GM13976 (cell line): Measurements from ENCODE around the gene RALB.
A peak's percentile ranks its signal among the peaks of the same experiment; 100 is the strongest.

Experiments used
- DNase-seq: peaks from one replicate; pipeline ENCODE4 v3.0.0; 2012; ENCODE audit warnings: low spot score
- CTCF ChIP-seq: IDR thresholded peaks from 2 replicates; pipeline ENCODE4 v1.5.1; 2012; ENCODE audit warnings: borderline replicate concordance, mild to moderate bottlenecking; ENCODE audit not compliant: insufficient read depth; ENCODE audit errors: extremely low read depth, missing control alignments, control extremely low read depth
- in situ Hi-C: fragments of 300-500 bp; cut with MboI; formaldehyde crosslinking; loops from one replicate; pipeline ENCODE4 v1.12.0; 2022; ENCODE audit warnings: low sequenced_read_pairs, mixed read lengths, inconsistent platforms; ENCODE audit not compliant: unreplicated experiment

Gene RALB

GRCh38 chr2:120343100-120343432 lies 90.4 kb downstream of the RALB start:
- no peak for DNase-seq
- in situ Hi-C loops = no loop called here
- no peak for TF ChIP-seq CTCF

DNA sequence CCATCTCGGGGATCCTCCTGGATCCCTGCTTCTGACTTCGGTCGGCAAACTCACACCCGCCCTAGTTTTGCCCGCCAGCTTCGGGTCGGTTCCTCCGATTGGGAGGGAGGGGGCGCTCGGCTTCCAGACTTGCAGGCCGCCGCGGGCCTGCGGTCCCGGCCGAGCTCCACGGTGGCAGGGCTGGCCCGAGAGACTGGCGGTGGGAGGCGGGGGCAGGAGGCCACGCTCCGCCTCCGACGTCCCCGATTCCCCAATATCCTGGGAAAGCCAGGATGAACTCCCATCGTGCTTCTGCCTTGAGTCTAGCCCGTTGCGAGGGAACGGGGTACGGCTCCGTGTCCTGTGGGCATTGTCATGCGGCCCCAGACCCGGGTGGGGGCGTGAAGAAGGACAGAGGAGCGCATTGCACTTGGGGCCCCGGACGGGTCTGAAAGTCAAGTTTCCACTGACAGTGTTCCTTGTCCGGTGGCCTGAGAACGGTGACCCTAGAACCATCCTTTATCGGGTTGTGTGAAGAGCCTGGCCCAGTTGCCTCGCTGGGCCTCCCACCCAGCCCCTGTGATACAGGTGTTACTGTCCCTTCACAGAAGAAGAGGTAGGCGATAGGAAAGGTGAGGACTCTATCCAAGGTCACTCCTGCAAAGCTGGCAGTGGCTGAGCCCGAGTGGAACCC lies 90.9 kb downstream of the RALB start:
- in situ Hi-C loops = no loop called here
- TF ChIP-seq CTCF = peak; percentile 64
- peak; percentile 84 for DNase-seq
